Stimulated activated naive CD8-positive, alpha-beta T cell treated with anti-CD3 and anti-CD28 coated beads, Interleukin-15, Interleukin-2, amounts not matched to agents 100 U/mL and 50 U/mL, for 24 hours (primary cell): ENCODE measurements around the gene TTC9B.

Experiments
- ATAC-seq: fragments of 150-1000 bp; cut with Tn5 transposase; one replicate; pipeline ENCODE4 v1.10.0; 2021
- DNase-seq: peaks from one replicate; pipeline ENCODE4 v3.0.0; 2021

TTC9B gene

DNA sequence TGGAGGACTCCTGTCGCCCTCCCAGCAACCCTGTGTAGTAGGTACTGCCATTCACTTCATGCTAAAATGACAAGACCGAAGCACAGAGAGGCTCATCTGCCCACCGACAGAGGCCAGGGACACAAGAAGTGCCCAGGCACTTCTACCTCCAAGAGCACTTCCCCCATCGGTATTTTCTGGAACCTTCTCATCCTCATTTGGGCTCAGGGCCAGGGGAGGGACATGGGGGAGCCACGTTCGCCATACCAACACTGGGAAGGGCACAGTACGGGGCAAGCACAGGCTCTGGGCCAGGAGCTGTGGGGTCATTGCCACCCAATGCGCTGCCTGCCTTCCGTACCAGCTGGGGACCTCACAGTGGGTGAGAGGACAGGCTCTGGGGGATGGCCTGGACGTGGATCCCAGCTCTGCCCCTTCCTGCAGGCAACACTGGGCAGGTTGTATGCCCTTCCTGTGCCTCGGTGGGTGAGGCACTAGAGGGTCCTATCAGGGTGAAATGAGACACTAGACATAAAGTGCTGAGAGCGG lies 29.6 kb upstream of the TTC9B start:
- ATAC-seq (no peak), DNase-seq (no peak)

DNA sequence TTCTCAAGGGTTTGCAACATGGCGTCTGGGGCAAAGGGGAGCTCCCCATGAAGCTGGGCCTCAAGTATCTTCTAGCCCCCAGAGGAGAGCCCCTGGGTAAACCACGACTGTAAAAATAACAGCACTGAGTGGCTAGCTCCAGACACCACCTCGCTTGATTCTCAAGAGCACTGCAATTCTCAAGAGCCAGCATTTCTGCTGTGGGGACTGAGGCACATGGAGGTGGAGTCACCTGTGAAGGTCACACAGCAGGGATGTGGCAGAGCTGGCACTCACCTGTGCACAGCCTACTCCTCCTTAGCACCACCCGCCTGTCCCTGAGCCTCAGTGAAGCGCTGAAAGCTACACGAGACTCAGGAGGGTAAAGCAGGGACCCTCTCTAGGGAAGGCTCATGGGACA lies 29.0 kb upstream of the TTC9B start:
- no peak for DNase-seq
- ATAC-seq, result no peak

DNA sequence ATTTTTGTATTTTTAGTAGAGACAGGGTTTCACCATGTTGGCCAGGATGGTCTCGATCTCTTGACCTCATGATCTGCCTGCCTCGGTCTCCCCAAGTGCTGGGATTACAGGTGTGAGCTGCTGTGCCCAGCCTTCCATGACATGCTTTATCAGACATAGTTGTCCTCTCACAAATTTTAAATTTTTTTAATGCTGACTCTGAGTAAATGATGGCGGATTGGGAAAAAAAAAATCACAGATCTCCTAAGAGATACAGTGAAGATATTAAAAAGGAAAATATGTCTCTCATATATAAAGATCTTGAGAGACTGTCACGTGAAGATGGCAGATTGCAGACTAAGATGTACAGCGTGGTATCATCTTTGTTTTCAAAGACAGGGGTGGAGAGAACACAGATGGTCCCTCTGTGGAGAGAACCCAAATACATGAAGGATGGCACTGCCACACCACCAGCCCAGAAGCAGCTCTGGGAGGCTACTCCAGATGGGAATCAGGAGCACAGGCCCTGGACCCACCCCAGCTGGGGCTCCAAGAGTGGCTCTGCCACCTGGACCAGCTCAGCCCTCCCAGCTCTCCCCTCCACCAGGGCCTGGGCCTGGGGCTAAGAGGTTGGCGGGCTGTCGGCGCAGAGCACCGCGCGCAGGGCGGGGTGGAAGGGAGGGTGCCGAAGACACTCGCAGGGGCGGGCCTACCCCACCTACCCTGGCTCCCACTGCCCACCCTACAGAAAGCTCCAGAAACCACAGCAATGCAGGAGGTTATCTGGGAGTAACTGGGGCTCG lies 28.3 kb upstream of the TTC9B start:
- DNase-seq, result no peak
- no peak for ATAC-seq

DNA sequence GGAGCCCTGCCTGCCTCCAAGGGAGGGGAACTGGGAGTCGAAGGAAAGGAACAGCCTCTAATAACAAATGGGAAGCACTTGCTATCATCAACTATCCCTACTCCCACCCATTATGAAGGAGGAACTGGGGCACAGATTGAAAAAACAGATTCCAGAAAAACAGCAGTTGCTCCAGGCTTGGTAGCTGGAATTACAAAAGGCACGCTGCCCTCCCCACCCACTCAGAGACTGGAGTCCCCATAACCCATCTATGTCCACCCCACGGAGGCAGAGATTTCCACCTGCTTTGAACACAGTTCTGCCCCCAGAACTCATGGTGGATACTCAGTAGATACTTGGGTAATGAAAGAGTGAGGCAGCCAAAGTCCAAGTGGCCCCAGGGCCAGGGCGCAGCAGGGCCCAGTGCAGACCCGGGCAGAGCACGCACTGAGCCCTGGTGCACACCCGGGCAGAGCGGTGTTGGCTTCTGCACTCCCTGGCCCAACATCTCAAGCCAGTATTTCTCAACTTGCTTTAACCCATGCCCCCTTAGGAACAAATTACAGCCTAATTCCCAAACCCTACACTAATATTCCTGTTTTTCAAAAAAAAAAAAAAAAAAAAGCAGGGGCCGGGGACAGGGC lies 27.4 kb upstream of the TTC9B start:
- ATAC-seq (no peak), DNase-seq (no peak)

DNA sequence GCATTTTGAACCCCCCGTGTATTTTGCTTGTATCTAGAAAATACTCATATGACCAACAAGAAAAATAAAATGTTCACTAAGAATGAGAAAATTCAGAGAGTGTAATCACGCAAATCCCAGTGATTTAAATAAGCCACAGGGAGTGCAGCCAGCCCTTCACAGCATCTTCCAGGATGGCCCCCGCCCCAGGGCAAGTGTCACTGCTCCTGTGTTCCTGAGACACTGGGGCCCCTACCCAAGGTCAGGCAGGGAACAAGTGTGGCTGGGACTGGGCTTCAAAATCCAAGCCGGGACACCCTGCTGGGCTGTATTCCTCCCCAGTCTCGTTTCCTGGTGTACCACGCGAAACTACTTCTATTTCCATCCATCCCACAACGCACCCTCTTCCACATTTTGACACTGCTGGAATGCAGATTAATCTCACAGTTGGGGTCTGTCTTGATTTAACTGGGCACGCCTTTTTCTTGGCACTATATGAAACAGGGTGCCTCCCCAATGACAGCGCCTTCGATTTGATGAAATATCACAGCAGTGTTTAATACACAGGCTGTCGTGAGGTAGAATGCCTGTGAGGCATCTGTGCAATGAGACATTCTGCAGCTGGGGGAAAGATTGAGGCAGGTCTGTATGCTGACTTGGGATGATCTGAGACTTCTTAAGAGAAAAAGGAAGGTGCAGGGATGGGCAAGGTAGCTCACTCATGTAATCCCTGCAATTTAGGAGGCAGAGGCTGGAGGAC lies 26.6 kb upstream of the TTC9B start:
- DNase-seq (no peak), ATAC-seq (no peak)

DNA sequence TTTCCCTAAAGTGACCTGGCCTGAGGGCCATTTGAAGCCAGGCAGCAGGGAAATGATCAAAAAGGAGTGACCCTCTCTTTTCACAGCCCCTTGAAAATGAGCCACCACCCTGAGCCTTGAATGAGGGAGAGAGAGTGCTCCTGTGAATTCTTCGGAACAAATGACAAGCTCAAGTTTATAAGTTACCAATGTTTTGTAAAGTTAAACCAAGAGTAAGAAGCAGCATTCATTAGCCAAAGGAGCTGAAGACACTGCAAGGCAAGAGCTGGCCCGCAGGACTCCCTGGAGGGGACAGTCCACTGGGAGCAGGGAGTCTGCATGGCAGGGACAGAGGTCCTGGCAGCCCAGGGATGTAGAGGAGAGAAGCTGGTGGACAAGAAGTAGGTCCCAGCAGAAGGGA lies 25.0 kb upstream of the TTC9B start:
- ATAC-seq, result no peak

DNA sequence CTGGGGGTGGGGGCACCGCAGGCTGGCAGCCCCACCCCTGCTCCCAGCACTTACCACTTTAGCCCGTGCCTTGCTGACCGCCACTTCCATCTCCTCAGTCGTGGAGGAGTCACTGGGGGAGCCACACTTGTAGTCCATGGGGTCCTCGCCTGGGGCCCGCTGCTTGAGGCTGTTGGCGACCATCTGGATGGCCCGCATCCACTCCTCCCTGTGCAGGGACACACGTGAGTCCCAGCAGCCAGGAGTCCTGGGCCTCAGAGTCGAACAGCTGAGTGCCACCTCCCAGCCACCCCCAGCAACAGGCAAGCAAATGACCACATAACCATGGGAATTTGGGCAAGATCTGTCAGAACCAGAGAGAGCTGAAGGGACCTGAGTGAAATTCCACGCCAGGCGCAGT lies 24.3 kb upstream of the TTC9B start:
- DNase-seq (no peak), ATAC-seq (no peak)

More for the DNA sequence above, 25.0 kb upstream of the TTC9B start:
- no peak for DNase-seq

DNA sequence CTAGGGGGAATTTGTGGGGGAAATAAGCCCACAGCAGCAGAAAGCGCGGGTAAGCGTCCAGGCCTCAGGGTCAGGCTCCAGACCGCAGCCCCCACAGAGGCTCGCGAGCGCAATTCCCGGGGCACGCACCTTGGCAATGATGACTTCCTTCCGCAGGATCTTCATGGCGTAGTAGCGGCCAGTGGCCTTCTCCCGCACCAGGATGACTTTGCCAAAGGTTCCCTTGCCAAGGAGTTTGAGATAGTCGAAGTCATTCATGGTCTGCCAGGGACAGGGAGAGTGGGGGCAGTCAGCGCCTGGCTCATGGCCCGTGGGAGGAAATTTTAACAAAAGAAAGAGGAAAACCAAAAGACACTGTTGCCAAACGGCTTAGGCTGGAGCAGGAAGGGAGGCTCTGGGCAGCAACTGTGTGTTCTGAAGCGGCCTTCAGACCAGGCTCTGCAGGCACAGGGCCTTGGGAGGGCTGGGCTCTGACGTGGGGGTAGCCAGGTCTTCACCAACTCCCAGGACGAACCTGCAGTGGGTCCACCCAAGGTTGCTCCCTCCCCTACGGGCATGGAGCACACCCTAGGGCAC lies 23.7 kb upstream of the TTC9B start:
- DNase-seq (no peak), ATAC-seq (no peak)

DNA sequence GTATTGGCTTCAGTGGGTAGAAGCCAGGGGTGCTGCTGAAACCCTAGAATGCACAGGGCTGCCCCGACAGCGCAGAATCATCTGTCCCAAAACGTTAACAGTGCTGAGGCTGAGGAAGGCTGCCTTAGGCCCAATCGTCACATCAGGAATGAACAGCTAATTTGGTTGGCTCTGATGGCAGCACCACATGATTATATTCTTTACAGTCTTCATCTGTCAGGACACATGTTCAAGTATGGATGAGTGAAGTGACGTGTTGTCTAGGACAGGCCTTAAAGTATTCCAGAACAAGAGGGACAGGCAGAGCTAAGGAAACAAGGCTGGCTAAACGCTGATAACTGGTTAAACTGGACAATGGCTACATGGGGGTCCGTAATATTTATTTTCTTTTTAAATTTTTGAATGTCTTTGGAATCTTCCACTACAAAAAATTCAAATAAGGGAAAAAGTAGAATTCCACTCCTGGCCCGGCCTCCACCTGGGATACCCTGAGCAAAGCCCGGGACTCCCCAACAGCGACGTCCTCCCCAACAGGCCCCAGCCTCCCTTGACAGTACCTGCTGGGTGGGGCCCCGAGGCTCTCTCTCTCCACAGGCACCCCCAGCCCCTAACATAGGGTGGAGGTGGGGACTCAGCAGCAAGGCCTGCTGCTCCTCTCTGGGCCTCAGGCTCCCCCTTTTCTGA lies 23.1 kb upstream of the TTC9B start:
- ATAC-seq (no peak), DNase-seq (no peak)

DNA sequence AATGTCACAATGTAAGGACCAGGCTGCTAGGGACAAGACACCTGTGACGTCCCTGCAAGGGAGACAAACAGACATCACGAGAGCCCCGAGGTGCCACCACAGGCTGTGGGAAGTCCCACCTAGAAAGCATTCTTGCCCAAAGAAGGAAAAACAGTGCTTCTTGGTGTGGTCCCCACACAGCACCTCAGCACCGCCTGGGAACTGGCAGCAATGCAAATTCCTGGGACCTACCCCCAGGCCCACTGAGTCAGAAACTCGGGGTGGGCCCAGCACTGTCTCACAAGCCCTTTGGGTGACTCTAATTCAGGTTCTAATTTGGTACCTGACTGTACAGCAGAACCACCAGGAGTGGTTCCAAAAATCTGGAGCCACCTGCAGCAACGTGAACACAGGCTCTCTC lies 22.1 kb upstream of the TTC9B start:
- no peak for ATAC-seq
- no peak for DNase-seq

DNA sequence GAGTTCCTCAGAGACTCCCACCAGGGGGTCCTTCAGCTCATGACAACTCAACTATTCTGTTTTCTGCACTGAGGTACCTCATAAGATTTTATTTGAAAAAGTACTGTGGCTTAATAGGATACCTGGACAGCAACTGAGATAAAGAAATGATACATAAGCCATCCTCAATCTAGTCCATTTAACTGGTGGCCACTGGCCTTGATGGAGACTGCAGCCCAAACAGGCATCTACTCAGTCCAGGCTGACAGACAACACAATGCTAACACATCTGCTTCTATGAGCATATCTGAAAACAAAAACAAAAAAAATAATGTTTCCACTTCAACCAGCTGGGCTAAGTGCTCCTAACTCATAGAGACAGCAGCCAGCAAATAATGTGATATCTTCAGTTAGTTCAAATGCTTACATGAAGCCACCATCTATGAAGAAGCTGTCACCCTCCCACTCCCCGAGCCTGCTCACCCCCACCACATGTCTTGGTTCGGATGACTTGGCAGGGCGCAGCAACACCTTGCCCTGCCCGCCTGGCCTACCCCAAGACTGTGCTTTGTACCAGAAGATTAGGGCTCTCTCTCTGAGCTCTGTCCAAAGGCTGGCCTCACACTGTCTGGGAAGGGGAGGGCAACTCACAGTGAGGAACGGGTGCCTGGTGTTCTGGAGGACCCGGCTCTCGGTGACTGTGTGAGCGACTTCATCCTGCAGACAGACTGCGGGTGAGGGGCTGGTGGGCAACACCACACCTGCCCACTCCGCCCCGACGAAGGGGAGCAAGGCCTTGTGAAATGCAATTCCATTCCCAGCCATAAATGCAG lies 21.4 kb upstream of the TTC9B start:
- DNase-seq (no peak), ATAC-seq (no peak)

DNA sequence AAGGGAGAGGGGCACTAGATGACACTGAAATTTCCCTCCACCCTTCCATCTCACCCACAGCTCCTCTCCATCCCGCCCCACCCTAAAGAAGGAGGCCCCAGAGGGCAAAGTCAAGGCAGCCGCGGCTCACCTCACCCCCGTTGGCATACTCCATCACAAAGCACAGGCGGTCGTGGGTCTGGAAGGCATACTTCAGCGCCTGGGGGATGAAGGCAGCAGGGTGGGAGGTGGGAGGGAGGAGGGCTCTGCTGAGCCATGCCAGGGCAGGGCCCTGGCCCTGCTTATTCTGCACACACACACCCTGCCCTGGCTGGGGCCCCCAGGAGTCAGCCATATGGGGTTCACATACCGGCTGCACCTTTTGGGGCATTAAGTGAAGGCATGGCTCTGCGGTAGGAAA lies 20.6 kb upstream of the TTC9B start:
- DNase-seq (no peak), ATAC-seq (no peak)

DNA sequence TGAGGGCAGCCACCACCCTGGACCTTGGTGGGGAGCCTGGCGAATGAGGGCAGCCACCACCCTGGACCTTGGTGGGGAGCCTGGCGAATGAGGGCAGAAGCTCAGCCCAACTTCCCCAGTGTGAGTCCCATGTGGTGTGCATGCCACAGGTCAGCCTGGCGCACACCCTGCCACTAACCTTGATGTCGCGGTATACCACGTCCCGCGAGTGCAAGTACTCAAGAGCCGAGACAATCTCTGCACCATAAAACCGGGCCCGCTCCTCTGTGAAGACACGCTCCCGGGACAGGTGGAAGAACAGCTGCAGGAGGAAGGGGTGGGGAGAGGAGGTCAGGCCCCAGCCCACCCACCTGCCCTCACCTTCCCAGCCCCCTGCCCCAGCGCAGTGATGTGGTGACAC lies 19.6 kb upstream of the TTC9B start:
- no peak for ATAC-seq

DNA sequence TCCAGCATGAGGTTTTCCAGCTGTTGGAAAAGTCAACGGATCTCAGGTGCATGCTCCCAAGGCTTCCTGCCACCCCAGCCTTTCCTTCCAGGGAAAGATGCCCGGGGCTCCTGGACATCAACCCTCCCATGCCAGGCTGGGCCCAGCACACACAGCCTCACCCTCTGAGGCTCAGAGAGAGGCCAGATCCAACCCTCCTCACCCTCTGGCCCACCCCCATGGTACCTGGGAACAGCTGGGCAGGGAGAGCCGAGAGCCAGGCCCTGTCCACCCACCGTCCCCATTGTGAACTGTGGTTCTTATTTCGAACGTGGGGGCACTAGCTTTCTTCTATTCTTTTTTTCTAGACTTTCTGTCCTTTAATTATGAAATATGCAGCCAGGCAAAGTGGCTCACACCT lies 18.2 kb upstream of the TTC9B start:
- no peak for ATAC-seq
- DNase-seq, result no peak

More for the DNA sequence above, 19.6 kb upstream of the TTC9B start:
- no peak for DNase-seq

DNA sequence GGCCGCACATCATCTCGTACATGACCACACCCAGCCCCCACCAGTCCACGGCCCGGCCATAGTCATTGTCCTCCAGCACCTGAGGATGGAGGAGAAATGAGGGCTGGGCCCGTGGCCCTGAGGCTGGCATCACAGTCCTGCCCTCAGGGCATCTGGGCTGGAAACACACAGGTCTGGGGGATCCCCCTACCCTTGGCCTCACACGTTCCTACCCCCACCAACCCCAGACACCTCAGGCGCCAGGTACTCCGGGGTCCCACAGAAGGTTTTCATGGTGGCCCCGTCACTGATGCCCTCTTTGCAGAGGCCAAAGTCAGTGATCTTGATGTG lies 17.8 kb upstream of the TTC9B start:
- no peak for ATAC-seq

DNA sequence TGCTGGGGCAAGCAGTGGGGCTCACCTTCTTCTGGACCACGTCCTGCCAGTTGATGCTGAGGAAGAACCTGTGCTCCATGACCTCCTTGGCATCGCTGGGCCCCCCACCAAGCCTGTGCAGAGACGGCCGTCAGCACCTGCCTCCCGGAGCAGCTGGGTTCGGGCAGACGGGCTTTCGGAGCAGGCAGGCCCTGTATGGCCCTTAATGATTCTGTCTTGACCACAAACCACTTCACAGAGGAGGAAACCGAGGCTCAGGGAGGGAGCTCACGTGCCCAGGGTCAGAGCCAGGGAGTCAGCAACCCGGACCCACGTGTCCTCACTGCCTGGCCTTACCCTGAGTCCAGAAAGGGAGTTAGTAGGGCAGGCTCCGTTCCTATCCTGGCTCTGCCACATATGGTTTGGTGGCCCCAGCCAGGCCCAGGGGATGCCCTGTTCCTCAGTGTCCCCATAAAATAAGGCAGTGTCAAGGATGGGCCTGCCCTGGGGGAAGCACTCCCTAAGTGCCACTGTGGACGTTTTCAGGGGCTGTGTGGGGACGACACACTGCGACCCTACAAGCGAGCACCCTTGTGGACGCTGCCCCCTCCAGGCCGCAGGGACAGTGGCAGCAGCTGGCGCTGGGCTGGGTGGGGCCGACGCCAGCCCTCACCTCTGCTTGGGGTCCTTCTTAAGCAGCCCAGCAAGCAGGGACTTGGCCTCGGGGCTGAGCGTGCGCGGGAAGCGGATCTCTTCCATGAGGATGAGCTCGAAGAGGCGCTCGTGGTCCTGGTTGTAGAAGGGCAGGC lies 17.2 kb upstream of the TTC9B start:
- DNase-seq, result no peak
- ATAC-seq, result no peak

More for the DNA sequence above, 17.8 kb upstream of the TTC9B start:
- no peak for DNase-seq

DNA sequence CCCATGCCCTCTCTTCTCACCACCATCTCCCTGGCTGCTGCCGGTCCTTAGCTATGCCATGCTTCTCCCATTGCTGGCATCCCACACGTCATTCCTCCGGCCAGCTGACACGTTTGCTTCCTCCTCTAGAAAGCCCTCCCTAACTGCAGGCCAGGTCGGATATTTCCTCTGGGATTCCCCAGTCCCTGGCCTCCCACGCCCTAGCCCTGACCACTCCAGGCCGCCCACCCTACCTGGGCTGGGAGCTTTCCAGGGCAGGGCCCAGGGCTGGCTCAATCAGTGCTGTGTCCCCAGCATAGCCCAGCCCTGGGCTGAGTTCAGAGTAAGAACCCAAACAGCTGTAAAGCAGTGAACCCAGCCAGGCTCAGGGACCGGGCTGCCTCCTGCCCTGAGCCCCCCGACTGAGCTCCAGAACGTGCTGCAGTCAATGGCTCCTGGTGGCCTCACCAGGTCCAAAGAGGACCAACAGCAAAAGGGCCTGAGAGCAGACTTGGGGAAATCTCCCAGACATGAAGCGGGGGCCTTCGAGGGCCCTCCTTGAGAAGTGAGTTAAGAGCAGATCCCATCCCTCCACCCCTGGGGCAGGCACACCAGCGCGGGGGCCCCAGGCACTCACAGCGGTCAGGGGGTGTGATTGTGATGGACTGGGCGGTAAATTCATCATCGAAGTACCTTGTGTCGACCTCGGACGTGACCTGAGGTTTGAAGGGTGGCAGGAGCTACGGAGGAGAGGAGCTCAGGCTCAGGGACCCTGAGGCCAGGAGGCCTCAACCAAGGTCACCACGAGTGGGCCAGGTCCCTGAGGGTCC lies 16.4 kb upstream of the TTC9B start:
- DNase-seq (no peak), ATAC-seq (no peak)

DNA sequence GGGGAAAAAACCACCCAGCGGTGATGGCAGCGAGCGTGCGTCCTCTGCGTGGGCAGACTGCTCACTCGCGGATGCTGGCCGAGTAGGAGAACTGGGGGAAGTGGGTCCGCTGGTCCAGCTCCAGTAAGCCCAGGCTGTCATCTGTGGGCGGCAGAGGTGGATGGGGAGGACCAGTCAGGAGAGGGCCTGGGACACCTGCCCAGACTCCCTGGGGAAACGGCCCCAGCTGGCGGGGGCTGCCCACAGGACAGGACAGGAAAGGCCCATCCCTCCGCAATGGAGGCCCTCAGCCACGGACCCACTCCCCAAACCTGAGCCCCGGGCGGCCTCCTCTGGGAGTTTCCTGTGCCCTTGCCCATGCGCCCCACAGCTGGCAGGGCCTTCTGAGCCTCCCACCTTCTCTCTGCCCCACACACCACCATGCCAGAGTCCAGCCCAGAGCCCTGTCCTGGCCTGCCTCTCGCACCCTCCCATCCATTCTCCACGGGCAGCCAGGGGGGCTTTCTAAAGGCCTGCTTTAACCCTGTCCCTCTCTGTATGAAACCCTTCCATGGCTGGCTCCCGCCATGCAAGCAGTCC lies 15.7 kb upstream of the TTC9B start:
- ATAC-seq (no peak), DNase-seq (no peak)
